ENCODE results near the gene AK1. TPM values are rescaled to one million over a fixed set of nuclear protein-coding genes. Genes with fewer than 3 reads are reported as not detected.
"Not testable (repeated sequence)": the region's sequence is repeated elsewhere in the genome, so short reads cannot be mapped to it uniquely, and the experiment has no call there.

AK1 gene
- total RNA-seq, 1 experiment from 2014 or later = 35.8 TPM

- BruUV-seq (replicated peaks) = no TSS peak
- H3K36me3 ChIP-seq (ENCODE audit: insufficient read depth, low read length, poor library complexity, severe bottlenecking) = peaks cover 17% of the 10 kb centered on the region
- no peaks in the 10 kb centered on the region for H3K9me3 ChIP-seq (ENCODE audit: low read depth, low read length, poor library complexity, severe bottlenecking)
- intact Hi-C loops (cut with micrococcal nuclease; ENCODE audit: unreplicated experiment) = no loop called here
- H3K27me3 ChIP-seq (replicated peaks; ENCODE audit: insufficient read depth, low read depth, low read length, poor library complexity) = no peaks in the 10 kb centered on the region
- no peak overlapping the region for H3K4me3 ChIP-seq (ENCODE audit: low read depth, low read length, poor library complexity, severe bottlenecking)
- ChIA-PET POLR2A (ENCODE audit: low non-redundant PET) (no interaction called here), CTCF (no interaction called here)
- H3K27ac ChIP-seq (ENCODE audit: low read depth, low read length, poor library complexity, severe bottlenecking) = peak overlapping the region; percentile 80
- peak; percentile 49 for DNase-seq (ENCODE audit: low spot score)
- no peak for TF ChIP-seq EZH2 (IDR thresholded peaks at IDR 0.05; ENCODE audit: borderline replicate concordance, low read depth, low read length, poor library complexity, severe bottlenecking)
- no peak for TF ChIP-seq CTCF (conservative IDR thresholded peaks at IDR 0.05; ENCODE audit: low read depth, low read length)
- peaks cover 33% of the 10 kb centered on the region for H3K4me1 ChIP-seq (ENCODE audit: insufficient read depth, low read length, poor library complexity, severe bottlenecking)
Observed at GRCh38 chr9:127883959-127884358, 6.5 kb upstream of the AK1 start.

GRCh38 chr9:127881715-127882114, 4.2 kb upstream of the AK1 start:
- H3K36me3 ChIP-seq (ENCODE audit: insufficient read depth, low read length, poor library complexity, severe bottlenecking); POLR2A ChIA-PET (ENCODE audit: low non-redundant PET); intact Hi-C loops (cut with micrococcal nuclease; ENCODE audit: unreplicated experiment); H3K27me3 ChIP-seq (replicated peaks; ENCODE audit: insufficient read depth, low read depth, low read length, poor library complexity); BruUV-seq (replicated peaks); DNase-seq (ENCODE audit: low spot score); H3K9me3 ChIP-seq (ENCODE audit: low read depth, low read length, poor library complexity, severe bottlenecking); H3K4me3 ChIP-seq (ENCODE audit: low read depth, low read length, poor library complexity, severe bottlenecking); CTCF ChIA-PET; H3K27ac ChIP-seq (ENCODE audit: low read depth, low read length, poor library complexity, severe bottlenecking): not testable (repeated sequence)
- H3K4me1 ChIP-seq (ENCODE audit: insufficient read depth, low read length, poor library complexity, severe bottlenecking) = peaks cover 50% of the 10 kb centered on the region

- H3K4me3 ChIP-seq (ENCODE audit: low read depth, low read length, poor library complexity, severe bottlenecking) = no peak overlapping the region
- TF ChIP-seq CTCF (conservative IDR thresholded peaks at IDR 0.05; ENCODE audit: low read depth, low read length) (no peak), EZH2 (IDR thresholded peaks at IDR 0.05; ENCODE audit: borderline replicate concordance, low read depth, low read length, poor library complexity, severe bottlenecking) (no peak)
- H3K27ac ChIP-seq (ENCODE audit: low read depth, low read length, poor library complexity, severe bottlenecking) = no peak overlapping the region
- intact Hi-C loops (cut with micrococcal nuclease; ENCODE audit: unreplicated experiment) = no loop called here
- POLR2A ChIA-PET (ENCODE audit: low non-redundant PET) = no interaction called here
- no peaks in the 10 kb centered on the region for H3K36me3 ChIP-seq (ENCODE audit: insufficient read depth, low read length, poor library complexity, severe bottlenecking)
- BruUV-seq (replicated peaks) = no TSS peak
- peaks cover 42% of the 10 kb centered on the region for H3K4me1 ChIP-seq (ENCODE audit: insufficient read depth, low read length, poor library complexity, severe bottlenecking)
- CTCF ChIA-PET = no interaction called here
- DNase-seq (ENCODE audit: low spot score) = no peak
- H3K9me3 ChIP-seq (ENCODE audit: low read depth, low read length, poor library complexity, severe bottlenecking) = no peaks in the 10 kb centered on the region
- H3K27me3 ChIP-seq (replicated peaks; ENCODE audit: insufficient read depth, low read depth, low read length, poor library complexity) = no peaks in the 10 kb centered on the region
Observed at GRCh38 chr9:127880143-127880542, 2.7 kb upstream of the AK1 start.

GRCh38 chr9:127878652-127879390, 1.3 kb upstream of the AK1 start:
- Histone ChIP-seq H3K4me1 (ENCODE audit: insufficient read depth, low read length, poor library complexity, severe bottlenecking) (peaks cover 29% of the 10 kb centered on the region), H3K4me3 (ENCODE audit: low read depth, low read length, poor library complexity, severe bottlenecking) (no peak overlapping the region), H3K27ac (ENCODE audit: low read depth, low read length, poor library complexity, severe bottlenecking) (no peak overlapping the region), H3K27me3 (replicated peaks; ENCODE audit: insufficient read depth, low read depth, low read length, poor library complexity) (no peaks in the 10 kb centered on the region), H3K9me3 (ENCODE audit: low read depth, low read length, poor library complexity, severe bottlenecking) (no peaks in the 10 kb centered on the region), H3K36me3 (ENCODE audit: insufficient read depth, low read length, poor library complexity, severe bottlenecking) (no peaks in the 10 kb centered on the region)
- ChIA-PET CTCF (no interaction called here), POLR2A (ENCODE audit: low non-redundant PET) (no interaction called here)
- TF ChIP-seq EZH2 (IDR thresholded peaks at IDR 0.05; ENCODE audit: borderline replicate concordance, low read depth, low read length, poor library complexity, severe bottlenecking) = no peak
- DNase-seq (ENCODE audit: low spot score) = peak; percentile 60
- intact Hi-C loops (cut with micrococcal nuclease; ENCODE audit: unreplicated experiment) = no loop called here
- no TSS peak for BruUV-seq (replicated peaks)
